Germinal center (tissue), 1 donor: ENCODE measurements around the gene CRK.

Source experiments
- DNase-seq: peaks from one replicate; pipeline ENCODE4 v3.0.0; 2012; ENCODE audit warnings: mixed read lengths, low spot score

Gene CRK

DNA sequence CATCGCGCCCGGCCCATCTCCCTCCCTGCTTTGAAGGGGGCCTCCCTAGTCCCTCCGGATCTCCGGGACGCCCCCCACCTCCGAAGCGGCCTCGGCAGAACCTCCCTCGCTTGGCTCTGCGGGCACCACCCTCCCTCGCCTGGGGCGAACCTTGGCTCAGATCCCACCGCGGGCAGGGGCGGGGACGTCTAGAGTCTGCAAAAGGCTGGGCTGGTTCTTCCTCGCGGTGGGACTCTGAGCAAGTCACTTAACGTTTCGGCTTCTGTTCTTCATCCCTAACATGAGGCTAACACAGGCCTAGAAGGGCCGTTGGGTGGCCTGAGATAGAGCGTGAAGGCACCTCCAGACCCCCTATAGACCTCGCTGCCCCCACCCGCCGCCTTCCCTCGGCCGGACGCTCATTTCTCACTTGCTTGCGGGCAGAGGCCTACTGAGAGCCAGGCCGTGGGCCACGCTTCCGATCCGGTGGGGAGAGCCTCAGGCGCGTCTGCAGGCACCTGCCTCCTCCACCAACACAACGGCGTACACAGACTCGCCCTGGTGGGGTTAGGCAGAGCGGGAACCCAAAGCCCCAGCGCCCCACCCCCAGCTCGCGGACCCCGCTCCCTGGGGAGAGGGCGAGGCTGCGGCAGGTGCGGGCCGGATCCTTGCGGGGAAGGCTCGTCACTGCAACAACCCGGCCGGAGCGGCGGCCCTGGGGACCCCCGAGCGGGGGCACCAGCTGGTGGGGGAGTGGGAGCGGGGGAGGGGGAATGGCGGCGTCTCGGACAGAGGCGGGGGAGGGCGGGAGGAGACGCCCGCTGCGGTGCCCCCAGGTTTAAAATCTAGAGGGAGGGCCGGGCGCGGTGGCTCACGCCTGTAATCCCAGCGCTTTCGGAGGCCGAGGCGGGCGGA lies 31.0 kb upstream of the CRK start:
- DNase-seq: peak; percentile 81

DNA sequence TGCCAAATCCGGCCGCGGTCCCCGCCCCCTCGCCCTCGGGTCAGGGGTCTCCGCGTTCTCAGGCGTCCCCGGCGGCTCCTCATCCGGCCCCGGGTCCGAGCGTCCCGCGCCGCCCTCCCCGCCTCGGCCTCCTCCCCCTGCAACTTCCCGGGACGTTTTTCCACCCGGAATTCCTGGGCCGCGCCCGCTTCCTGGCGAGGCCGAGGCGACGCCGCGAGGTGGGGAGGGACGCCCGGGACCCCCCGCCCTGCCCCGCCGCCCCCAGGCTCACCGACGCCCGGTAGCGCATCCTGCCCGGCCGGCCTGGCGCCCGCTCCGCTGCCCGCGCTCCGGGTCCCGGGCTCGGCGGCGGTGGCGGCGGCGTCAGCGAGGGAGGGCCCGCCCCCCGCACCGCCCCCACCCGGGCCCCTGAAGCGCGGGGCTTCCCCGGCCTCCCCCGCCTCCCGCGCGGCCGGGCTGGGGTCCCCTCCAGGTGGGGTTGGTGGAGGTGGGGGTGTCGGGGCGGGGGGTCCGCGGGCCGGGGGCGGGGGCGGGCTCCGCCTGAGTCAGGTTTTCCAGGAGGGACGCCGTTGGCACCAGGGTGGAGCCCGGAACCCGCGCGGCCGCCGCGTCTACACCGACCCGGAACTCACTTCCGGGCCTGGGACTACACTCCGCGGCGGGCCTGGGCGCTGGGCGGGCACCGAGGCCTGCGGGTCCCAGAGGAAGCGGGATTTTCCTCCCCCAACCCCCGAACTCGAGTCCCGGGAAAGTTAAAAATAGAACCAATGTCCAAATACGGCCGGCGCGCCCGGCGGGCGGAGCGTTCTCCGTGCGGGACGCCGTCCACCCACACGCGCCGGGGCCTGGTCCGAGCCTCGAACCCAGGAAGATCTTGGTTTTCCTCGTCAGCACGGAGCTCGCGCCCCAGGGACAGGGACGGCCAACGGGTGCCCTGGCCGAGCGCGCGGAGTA lies 29.7 kb upstream of the CRK start:
- peak; percentile 74 for DNase-seq

DNA sequence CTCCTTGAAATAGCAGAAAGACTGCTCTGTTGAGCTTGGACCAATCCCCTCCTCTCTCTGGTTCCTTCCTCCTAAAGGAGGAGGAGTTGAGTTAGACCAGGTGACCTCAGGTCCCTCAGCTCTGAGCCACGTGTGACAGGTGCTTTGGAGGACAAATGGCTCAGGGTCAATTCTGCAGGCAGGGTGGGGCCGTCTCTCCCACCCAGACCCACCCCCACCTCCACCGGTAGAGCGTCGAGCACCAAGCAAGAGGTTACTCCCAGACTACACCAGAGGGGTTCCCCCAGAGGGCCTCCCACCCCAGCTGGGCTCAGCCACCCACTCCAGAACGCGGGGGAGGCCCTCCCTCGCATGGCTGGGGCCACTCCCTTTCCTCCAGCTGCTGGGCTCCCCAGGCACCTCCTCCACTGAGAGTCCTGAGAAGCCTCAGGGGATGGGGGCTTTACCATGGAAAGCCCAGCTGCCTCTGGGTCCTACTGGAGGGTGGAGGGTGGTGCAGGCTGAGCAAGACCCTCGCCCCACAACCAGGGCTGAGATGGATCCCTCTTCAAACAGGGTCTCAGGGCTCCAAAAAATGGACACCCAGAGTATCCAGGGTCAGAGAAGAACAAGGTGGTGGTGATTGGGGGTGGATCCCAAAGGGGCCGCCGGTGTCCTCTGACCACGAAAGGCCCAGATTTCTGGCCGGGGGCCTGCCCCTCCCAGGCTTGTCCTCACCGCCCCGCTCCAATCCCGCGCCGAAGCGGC lies 28.8 kb upstream of the CRK start:
- DNase-seq: peak; percentile 82

DNA sequence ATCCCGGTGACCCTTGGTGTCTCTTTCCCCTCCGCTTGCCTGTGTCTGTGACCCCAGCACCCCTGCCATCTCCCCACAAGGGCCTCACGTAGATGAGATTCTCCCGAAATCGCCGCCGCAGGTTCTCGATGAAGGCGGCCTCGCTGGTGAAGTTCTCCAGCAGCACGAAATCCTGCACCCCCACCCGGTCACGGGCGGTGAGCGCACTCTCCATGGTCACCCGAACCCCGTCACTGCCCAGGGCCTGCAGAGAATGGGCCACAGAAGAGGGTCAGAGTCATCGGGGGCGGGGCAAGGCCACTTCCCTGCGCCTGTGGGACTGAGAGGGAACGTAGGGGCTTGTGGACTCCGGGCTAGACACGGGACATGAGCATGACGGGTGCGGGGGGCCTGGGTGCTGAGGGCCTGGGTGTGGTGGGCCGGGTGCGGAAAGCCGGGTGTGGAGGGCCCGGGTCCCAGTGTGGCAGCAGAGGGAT lies 28.1 kb upstream of the CRK start:
- DNase-seq: no peak

DNA sequence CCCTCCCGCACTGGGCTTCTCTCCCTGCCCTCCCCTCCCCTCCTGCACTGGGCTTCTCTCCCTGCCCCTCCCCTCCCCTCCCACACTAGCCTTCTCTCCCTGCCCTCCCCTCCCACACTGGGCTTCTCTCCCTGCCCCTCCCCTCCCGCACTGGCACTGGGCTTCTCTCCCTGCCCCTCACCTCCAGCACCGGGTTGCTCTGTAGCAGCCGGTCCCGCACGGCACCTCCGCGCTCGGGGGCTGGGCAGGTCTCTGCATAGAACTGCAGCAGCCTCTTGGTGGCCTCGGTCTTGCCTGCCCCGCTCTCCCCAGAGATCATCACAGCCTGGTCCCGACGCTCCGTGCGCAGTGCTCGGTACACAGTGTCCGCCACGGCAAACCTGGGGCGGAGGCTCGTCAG lies 26.6 kb upstream of the CRK start:
- no peak for DNase-seq

DNA sequence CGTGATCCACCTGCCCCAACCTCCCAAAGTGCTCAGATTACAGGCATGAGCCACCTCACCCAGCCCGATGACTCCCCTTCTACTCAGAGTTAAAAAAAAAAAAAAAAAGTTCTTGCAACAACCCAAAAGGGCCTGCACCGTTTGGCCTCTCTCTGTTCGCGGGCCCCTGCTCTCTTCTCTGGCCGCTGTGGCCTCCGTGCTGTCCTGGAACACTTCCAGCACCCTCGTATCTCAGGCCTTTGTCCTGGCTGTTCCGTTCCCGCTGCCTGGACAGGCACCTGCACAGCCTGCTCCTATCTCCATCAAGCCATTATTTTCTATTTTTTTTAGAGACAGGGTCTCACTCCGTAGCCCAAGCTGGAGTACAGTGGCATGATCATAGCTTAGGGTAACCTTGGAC lies 25.7 kb upstream of the CRK start:
- no peak for DNase-seq

DNA sequence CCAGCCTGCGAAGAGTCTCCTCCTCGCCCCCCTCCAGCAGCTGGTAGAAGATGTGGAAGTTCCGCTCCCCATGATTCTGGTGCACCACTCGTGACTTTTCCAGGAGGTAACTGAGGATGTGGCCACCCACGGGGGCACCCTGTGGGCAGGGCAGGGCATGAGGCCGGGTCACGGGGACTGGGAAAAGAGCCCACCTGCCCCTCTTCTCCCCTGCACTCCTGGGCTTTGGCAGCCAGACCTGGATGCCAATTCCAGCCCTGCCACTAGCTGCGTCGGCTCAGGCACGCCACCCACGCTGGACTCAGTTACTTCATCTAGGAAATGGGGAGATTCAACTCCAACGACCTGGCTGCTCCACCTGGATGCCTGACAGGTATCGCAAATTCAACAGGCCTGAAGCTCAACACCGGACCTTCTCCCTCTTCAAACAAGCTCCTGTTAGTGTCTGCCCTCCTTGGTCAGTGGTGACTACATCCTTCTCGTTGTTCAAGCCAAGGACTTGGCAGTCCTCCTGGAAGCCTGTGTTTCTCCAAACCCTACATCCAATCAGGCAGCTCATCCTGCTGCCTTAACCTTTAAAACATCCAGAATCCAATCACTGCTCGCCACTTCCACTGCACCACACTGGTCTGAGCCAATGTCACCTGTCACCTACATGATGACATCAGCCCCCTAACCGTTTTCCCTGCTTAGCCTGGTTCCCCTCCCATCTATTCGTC lies 24.9 kb upstream of the CRK start:
- no peak for DNase-seq

DNA sequence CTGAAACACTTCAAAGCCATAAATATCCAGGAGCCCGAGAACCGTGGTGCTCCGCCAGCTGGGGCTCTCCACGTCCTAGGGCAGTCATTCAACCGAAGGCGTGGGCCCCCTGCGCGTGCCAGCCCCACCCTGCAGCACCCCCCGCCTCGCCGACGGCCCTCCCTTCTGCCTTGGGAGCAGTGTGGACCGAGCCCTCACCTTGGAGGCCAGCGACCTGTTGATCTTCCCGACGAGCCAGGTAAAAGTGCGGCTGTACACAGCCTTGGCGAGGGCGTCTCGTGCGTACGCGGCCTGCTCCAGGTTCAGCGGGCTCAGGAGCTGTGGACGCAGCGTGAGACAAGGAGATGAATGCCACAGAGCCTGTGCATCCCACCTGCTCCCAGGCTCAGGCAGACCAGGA lies 22.4 kb upstream of the CRK start:
- no peak for DNase-seq

DNA sequence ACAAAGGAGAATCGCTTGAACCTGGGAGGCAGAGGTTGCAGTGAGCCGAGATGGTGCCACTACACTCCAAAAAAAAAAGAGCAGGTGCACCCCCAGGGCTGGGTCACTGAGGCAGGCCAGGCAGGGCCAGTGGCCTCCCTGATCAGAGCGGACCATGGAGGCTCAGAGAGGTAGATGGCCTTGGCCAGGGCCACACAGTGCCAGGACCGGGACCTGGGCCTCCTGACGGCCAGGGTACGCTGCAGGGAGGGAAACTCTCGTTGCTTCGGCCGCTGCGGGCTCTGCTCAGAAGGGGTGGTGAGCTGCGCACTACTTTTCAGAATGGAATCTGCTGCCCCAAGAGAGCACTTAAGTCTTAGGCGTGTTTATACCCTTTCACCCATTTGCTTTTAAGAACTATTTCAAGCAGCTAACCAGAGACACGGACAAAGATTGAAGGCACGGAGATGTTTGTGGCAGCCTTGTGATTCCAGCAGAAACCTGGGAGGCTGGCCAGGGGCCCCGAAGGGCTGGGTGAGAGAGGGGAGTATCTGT lies 19.4 kb upstream of the CRK start:
- no peak for DNase-seq

DNA sequence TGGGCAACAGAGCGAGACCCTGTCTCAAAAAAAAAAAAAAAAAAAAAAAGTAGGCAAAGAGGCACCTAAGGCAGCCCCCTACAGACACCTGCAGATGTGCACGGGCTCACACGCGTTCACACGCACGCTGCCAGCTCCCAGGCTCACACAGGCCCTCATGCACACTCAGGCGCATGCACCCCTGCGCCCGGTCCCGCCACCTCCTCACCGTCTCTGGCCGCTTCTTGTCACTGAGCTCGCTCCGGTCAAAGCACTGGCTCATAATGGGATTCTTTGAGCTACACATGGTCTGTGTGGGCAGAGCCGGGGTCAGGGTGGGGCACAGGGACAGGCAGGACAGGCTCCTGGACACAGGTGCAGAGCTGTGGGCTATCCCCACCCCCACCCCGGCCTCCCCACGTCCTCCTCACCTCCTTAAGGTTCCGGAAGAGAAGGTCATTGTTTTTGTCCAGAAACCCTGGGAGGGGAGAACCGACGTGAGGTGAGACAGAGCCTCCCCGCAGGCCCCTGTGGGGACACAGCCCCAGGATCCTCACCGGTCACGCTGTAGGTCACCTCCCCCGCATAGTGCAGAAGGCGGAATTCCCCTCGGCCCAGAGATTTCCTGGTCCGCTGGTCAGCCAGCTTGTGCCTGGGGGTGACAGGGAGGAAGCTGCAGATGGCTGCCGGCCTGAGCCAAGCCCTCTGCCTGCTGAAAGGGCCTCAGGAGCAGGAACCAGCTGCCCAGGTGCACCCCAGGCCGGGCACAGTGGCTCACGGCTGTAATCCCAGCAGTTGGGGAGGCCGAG lies 18.6 kb upstream of the CRK start:
- peak; percentile 61 for DNase-seq

DNA sequence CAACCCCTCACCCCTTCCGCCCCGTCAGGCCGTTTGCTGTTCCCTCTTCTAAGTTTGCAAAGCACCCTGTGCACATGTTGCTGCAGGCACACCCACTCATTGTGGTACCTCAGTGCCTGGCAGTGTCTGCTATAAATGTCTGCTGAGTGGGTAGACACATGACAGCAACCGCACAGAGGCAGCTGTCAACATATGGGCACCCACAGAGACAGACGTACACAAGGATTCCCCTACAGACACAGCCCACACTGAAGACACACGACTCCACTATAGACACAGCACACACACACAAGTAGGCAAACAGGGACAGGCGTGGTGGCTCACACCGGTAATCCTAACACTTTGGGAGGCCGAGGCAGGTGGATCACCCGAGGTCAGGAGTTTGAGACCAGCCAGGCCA lies 17.8 kb upstream of the CRK start:
- DNase-seq: peak; percentile 56

DNA sequence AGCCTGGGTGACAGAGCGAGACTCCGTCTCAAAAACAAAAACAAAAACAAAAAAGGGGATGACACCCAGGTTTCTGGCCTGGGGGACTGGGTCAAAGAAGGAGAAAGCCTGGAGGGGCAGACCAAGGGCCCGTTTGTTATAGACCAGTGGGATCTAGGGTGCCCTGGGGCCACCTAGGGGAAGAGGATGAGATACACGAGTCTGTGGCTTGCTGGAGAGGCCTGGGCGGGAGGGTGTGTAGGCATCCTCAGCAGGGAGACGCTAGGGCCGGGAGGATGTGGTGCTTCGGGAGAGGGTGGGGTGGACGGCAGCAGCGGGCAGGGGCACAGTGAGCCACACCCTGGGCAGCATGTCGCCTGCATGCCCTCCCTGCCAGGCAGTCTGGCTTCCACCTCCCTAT lies 17.1 kb upstream of the CRK start:
- DNase-seq: no peak

DNA sequence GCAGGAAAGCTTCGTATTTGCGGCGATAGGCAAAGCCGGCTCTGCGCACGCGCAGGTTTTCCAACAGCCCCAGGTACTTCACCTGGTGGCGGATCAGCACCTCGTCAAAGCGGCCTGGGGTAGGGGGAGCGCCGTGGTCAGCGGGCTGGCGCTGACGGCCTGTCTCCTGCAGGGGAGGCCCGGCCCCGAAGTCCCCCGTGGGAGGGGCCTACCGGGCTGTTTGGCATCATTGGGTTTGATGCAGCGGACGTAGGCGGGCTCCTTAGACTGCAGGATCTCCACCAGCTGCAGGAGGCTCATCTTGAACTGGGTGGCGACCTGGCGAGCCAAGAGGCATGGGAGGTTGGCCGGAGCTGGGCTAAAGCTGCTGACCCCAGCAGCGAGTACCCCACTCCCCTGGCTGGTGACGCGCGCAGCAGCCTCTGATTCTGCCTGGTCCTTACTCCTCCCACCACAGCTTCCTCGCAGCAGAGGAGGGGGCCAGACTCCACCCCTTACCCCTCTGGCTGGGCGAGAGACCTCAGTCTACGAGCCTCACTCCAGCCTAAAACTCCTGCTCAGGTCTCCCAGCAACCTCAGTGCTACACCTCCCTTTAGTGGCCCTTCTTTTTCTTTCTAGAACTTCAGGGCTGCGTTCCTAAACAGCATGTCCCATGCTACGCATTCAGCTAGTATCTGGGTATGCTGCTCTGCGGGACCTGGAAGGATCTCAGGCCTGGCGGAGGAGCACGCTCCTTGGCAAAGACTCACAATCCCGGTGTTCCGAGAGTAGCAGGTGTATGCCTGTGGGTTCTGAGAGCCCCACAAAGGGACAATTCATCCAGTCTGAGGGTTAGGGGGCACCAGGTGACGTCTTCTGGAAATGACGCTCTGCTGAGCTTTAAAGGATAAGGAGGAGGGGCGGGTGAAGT lies 16.1 kb upstream of the CRK start:
- no peak for DNase-seq

DNA sequence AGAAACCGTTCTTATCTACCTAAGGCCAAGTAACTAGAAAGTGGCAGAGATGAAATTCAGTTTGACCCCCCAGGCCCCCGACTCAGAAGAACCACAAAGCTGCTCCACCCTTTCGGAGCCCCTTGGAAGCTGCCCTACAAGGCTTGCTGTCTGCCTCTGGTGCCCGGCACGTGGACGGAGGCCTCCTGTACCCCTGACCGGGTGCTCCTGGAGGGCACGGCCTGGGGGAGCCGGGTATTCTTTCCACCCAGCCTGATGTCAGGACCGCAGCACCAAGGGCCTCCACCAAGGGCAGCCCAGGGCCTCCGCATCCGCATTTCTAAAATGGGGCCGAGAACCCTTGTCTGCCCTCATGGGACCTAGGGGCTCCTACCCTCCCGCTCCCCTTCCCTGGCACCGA lies 15.5 kb upstream of the CRK start:
- DNase-seq: no peak

DNA sequence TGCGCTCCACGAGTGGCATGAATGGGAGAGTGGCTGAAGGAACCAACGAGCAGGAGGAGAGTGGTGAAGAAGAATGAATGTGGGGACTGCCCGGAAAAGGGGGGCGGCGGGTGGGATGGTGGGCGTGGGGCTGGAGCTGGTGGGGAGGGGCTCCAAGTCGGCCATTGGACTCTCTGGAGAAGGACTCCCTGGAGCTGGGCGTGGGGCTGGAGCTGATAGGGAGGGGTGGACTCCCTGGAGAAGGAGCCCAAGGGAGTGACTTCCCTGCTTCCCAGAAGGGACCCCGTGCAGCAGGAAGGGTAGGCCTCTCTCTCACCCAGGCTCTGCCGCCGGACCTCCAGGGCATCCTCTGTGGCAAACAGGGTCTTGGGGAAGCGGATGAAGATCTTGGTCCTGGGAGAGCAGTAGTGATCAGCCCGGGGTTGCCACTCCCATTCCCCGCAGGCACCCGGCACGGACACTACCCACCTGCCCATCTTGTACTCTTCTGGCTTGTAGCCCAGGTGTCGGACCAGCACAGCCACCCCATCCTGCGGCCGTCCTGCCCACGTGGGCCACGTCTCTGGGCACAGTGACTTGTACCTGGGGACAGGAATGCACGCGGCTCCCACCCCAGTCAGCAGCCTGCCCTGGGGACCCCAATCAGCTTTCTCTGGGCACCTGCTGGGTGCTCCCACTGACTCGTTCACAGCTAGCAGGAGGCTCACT lies 14.9 kb upstream of the CRK start:
- DNase-seq: no peak

DNA sequence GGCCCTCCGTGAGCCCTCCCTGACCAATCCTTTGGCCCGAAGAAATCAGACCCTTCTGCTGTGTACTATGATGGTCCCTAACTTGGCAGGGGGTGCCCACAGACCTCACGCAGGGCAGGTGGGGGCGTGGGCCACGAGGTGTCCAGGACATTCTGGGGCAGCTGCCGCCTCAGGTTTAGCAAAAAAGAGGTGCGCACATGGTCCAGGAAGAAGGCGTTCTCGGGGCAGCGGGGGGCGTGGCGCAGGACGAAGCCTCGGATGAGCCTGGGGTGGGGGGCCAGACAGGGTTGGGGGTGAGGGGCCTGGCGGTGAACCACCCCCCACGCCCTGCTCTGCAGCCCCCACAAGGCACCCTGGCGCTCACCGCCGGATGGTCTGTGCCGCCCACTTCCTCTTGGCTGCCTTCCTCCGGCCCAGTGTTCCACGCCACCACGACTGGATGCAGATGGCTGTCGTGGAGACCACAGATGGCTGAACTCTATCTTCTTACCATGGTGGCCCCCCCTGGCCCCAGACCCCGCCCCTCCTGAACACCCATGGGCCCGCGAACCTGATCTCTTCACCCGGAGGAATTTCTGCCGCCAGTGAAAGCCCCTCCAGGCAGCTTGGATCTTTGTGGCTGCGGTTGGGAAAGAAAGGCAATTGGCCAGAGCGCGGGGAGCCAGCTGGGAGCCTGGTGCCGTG lies 14.2 kb upstream of the CRK start:
- DNase-seq: no peak

DNA sequence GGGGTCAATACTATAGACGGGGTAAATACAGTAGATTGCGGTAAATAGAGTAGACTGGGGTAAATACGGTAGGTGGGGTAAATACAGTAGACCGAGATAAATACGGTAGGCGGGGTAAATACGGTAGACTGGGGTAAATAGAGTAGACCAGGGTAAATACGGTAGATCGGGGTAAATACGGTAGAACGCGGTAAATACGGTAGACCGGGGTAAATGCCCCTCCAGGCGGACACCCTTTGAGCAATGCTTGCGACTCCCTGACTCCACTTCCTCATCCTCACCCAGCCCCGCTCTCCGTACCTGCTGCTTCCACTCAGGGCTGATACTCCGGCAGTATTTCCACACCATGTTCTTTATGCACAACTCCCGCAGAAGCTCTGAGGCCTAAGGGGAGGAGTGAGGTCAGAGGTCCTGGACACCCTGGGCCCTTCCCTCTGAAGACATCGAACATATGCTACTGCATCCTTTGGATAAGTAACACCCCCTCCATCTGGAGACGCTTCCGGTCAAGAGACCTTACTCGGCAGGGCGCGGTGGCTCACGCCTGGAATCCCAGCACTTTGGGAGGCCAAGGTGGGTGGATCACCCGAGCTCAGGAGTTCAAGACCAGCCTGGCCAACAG lies 13.3 kb upstream of the CRK start:
- DNase-seq: no peak
